AG04450 (cell line): ENCODE data around the gene NT5C2. TPM values are rescaled to one million over a fixed set of nuclear protein-coding genes. Genes with fewer than 3 reads are reported as not detected.

Experiments used
- CTCF ChIA-PET: fragments of 300-600, 350-600 bp; formaldehyde crosslinking; extraction: SDS; loops from one replicate; lab custom pipeline; 2022; ENCODE audit warnings: antibody characterized with exemption, inconsistent platforms; lab: Charles Lee
- POLR2A ChIA-PET: fragments of 350-600 bp; formaldehyde crosslinking; extraction: SDS; loops from one replicate; lab custom pipeline; 2021; ENCODE audit warnings: antibody characterized with exemption, inconsistent platforms; lab: Yijun Ruan, JAX
- DNase-seq: peaks from one replicate; pipeline ENCODE4 v3.0.0-alpha.2; 2011; ENCODE audit warnings: low read depth, low spot score
- H3K27ac ChIP-seq: one replicate; pipeline ENCODE4 v1.5.1; 2012; ENCODE audit warnings: low read depth, low read length, control low read depth
- H3K27me3 ChIP-seq: one replicate; pipeline ENCODE4 v1.6.0; 2012; ENCODE audit warnings: low read length; ENCODE audit not compliant: control insufficient read depth, insufficient read depth
- H3K4me3 ChIP-seq: 2 replicates; pipeline ENCODE4 v1.5.1; 2011; ENCODE audit warnings: mild to moderate bottlenecking, low read depth, low read length, control low read depth
- H3K9me3 ChIP-seq: 2 replicates; pipeline ENCODE4 v1.5.1; 2012; ENCODE audit warnings: low read length; ENCODE audit not compliant: control insufficient read depth, insufficient read depth
- polyA plus RNA-seq: library from polyadenylated mRNA; depleted of rRNA; stranded (reverse); fragments of >200 nt; gene quantifications from 2 replicates; pipeline ENCODE4 v1.2.3, GENCODE V29; 2011
- TF ChIP-seq, protein P1 (sequence below): IDR thresholded peaks from 2 replicates; pipeline ENCODE4 v1.5.1; 2011; ENCODE audit warnings: low read depth, low read length, control low read depth, inconsistent platforms

NT5C2 gene
- polyA plus RNA-seq, 1 experiment, result 117 TPM

DNA sequence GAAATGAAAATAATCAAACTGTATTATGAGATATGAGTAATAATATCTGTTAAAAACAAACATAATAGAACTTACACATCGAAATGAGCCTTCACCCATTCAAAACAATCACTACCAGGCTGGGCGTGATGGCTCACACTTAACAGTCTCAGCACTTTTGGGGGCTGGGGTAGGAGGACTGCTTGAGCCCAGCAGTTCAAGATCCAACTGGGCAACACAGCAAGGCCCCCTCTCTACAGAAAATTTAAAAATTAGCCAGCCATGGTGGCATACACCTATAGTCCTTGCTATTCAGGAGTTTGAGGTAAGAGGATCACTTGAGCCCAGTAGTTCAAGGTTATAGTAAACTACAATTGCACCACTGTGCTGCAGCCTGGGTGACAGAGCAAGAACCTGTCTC, 75.8 kb downstream of the NT5C2 start:
- H3K9me3 ChIP-seq, result no peaks in the 10 kb centered on the region
- no peaks in the 10 kb centered on the region for H3K27me3 ChIP-seq
- POLR2A ChIA-PET, result no interaction called here
- DNase-seq, result no peak
- H3K4me3 ChIP-seq, result no peak overlapping the region
- H3K27ac ChIP-seq, result no peak overlapping the region
- TF ChIP-seq, protein P1, sequence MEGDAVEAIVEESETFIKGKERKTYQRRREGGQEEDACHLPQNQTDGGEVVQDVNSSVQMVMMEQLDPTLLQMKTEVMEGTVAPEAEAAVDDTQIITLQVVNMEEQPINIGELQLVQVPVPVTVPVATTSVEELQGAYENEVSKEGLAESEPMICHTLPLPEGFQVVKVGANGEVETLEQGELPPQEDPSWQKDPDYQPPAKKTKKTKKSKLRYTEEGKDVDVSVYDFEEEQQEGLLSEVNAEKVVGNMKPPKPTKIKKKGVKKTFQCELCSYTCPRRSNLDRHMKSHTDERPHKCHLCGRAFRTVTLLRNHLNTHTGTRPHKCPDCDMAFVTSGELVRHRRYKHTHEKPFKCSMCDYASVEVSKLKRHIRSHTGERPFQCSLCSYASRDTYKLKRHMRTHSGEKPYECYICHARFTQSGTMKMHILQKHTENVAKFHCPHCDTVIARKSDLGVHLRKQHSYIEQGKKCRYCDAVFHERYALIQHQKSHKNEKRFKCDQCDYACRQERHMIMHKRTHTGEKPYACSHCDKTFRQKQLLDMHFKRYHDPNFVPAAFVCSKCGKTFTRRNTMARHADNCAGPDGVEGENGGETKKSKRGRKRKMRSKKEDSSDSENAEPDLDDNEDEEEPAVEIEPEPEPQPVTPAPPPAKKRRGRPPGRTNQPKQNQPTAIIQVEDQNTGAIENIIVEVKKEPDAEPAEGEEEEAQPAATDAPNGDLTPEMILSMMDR, result no peak
- CTCF ChIA-PET, result interaction anchor here (1.5 kb wide), 1 partner anchor 127 kb away, joined by 8 read pairs; no protein-coding TSS in a partner anchor

DNA sequence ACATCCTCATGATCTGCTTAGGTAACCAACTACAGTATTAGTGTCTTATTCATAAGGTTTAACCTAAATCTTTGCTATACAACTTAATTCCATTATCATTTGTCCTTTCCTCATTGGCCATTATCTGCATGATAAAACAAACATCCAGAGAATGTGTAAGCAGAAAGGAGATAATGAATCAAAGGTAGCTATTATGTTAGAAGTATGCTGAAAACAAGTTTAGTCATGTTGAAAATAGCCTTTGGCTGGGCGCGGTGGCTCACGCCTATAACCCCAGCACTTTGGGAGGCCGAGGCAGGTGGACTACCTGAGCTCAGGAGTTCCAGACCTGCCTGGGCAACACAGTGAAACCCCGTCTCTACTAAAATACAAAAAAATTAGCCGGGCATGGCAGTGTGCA, 78.2 kb downstream of the NT5C2 start:
- POLR2A ChIA-PET, result no interaction called here
- TF ChIP-seq, protein P1, result no peak
- no peaks in the 10 kb centered on the region for H3K27me3 ChIP-seq
- no peak overlapping the region for H3K4me3 ChIP-seq
- CTCF ChIA-PET, result no interaction called here
- no peak overlapping the region for H3K27ac ChIP-seq
- no peak for DNase-seq
- no peaks in the 10 kb centered on the region for H3K9me3 ChIP-seq

DNA sequence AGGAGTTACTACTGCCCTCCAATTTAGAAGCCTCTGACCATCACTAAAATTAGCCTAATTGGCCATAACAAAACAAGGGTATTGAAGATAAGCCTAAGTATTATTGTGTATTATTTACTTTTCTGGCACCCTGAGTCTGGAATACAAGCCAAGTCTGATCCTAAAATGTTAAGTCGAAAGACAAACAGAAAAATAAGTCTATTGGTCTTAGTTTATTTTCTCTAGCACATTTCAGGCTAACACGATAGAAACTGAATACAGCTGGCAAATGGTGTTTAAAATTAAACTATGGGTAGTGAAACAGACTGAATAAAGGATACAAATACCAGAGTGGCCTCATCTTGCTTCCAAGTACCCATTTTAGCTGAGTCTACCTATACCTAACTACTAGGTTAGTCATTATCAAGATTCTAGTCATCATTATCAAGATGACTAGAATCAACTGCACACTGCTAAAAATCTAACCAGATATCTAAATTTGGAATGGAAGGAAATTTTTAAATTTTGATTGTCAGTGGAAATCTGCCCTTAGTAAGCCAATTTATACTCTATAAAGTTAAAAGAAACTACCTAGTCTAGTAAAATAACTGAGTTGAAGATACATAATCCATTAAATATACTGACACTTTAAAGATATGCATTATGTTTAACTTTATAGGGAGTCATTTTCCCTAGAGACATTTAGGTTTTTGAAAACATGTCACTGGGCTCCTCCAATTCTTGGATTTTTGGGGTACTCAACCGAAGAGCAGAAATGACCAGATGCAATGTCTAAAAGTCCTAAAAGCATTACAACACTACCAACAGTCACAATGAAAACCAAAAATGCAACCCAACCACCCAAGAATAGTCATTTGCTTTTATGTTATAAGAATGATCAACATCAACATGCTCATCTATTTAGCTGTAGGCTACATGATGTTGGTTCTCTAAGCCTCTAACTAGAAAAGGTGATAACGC, 80.9 kb downstream of the NT5C2 start:
- DNase-seq, result no peak
- ChIA-PET POLR2A (no interaction called here), CTCF (interaction anchor here (1.3 to 3.9 kb wide), 3 partner anchors 119 to 132 kb away, joined by 3 to 22 read pairs (median 11); no protein-coding TSS in a partner anchor)
- Histone ChIP-seq H3K9me3 (no peaks in the 10 kb centered on the region), H3K27me3 (no peaks in the 10 kb centered on the region), H3K4me3 (no peak overlapping the region), H3K27ac (no peak overlapping the region)
- TF ChIP-seq, protein P1, result no peak

DNA sequence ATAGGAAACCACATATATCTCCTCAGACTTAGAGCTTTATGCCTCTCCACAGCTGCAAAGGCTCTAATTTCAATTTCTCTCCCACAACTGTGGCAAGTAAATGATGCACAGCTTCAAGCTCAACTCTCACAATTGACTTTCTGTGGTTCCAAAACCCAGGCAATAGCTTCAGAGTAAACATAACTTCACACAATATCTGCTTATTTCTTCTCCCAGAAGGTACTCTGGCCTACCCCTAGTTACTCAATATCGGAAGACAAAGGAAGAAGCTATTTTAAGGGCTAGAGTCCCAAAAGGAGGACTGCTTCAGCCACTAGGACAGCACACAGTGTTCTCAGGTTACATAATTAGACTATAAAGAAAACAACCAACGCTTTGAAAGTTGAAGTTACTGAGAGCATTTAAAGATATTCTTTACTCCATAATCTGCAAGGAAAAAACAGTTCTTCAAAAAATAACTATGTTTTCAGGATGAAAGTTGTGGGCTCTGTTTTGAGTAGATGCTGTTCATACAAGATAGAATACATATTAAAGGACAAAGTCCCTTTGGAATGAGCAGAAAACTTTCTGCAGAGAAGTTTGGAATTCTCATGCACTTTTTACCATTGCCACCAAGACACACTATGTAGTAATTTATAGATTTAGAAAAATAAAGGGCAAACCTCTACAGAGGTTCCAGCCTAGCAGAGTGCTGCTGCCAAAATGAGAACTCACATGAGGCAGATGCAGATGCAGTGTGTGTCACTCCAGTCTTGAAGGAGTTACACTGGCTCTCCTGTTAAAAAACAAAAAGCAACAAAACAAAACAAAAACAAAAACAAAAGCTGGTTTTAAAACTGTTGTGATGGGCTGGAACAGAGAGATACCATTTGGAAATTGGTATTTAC, 81.8 kb downstream of the NT5C2 start:
- CTCF ChIA-PET, result interaction anchor here (1.0 to 3.9 kb wide), 4 partner anchors 9 to 276 kb away, joined by 3 to 22 read pairs (median 3); no protein-coding TSS in a partner anchor
- Histone ChIP-seq H3K27ac (no peak overlapping the region), H3K27me3 (no peaks in the 10 kb centered on the region)

More for the DNA sequence above, 81.8 kb downstream of the NT5C2 start:
- Histone ChIP-seq H3K4me3 (no peak overlapping the region), H3K9me3 (no peaks in the 10 kb centered on the region)
- no peak for DNase-seq
- POLR2A ChIA-PET, result interaction anchor here (1.1 kb wide), 1 partner anchor 57 kb away, joined by 3 read pairs; no protein-coding TSS in a partner anchor
- TF ChIP-seq, protein P1, result no peak
